Measurements from ENCODE around the gene BMP8B.

BMP8B gene

DNA sequence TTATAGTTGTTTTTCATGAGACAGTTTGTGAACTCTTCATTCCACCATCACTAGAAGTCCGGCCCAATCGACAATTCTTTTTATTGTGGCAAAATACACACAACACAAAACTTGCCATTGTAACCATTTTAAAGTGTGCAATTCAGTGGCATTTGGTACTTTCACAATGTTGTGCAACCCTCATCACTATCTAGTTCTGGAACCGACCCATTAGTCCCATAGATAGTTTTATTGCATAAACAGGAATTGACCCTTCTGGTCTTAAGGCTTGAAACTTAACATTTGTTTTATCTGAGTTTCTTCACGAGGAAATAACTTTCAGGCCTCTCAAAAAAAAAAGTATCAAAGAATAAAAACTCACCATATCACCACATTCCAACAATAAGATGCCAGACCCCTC, 58.8 kb downstream of the BMP8B start:
- DNase-seq (ENCODE audit: insufficient read length, low spot score) (no peak), FAIRE-seq (no peak)

DNA sequence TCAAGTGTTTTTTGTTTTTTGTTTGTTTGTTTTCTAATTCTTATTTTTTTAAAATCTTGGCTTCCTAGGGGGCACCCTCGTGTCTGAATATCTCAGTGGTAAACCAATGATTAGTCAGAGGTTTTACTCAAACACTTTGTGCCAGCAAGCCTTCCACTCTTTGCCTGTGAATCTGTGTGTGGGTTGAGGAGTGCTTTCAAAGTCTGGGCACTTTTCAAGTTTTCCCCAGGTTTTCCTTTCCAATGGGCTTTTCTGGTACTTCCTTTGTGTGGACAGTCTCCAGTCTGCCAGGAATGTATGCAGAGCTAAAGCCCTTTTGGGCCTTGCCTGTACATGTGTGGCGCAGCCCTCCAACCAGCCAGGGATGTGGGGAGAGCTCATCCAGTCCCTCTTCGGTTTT, 59.6 kb downstream of the BMP8B start:
- DNase-seq (ENCODE audit: insufficient read length, low spot score) (no peak), FAIRE-seq (no peak)

DNA sequence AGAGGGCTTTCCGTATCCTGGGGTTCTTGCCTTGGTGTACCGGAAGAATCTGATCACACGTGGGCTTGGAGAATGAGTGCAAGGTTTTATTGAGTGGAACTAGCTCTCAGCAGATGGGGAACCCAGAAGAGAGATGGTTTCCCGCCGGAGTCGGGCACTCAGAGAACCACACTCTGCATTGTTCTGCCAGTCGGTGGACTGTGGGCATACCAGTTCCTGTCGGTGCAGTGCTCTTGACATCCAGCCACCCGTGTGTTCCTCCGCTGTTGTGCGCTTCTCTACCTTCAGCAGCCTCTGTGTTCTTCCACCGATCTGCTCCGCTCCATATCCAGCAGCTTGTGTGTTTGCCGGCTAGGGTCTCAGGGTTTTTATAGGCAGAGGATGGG, 60.7 kb downstream of the BMP8B start:
- FAIRE-seq (no peak), DNase-seq (ENCODE audit: insufficient read length, low spot score) (no peak)

DNA sequence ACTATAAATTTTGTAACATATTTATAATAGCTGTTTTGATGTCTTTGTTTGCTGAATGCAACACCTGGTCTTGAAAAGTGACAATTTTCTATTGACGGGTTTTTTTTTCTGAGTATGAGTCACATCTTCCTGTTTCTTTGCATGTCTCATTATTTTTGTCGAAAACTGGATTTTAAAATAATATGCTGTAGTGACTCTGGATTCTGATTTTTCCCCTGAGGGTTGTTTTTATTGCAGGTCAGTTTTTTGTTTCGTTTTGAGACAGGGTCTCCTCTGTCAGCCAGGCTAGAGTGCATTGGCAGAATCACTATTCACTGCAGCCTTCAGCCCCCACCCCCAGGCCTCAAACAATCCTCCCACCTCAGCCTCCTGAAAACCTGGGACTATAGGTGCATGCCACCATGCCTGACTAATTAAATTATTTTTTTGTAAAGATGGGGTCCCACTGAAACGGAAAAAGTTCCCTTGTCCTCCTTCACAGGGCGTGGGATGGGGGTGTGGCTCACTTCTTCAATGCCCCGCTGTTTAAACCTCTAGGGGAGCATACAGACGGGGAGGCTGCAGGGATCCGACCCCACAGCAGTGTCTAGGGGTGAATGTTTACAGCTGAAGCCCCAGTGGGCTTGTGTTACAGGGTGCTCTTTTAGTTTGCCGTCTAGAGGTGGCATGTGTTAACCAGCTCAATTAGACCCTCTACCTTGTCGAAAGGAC, 61.3 kb downstream of the BMP8B start:
- DNase-seq (ENCODE audit: insufficient read length, low spot score) (no peak), FAIRE-seq (peak; percentile 79)

DNA sequence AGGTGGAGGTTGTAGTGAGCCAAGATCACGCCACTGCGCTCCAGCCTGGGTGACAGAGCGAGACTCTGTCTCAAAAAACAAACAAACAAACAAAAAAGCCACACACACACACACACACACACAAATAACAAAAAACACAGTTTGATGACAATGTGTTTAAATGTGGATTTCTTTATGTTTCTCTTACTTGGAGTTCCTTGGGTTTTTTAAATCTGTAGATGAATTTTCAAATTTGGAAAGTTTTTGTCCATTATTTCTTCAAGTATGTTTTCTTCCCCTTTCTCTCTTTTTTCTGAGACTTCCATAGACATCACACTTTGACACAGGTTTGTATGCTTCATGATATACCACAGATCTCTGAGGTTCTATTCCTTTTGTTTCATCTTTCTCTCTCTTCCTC, 62.1 kb downstream of the BMP8B start:
- no peak for FAIRE-seq
- no peak for DNase-seq (ENCODE audit: insufficient read length, low spot score)

DNA sequence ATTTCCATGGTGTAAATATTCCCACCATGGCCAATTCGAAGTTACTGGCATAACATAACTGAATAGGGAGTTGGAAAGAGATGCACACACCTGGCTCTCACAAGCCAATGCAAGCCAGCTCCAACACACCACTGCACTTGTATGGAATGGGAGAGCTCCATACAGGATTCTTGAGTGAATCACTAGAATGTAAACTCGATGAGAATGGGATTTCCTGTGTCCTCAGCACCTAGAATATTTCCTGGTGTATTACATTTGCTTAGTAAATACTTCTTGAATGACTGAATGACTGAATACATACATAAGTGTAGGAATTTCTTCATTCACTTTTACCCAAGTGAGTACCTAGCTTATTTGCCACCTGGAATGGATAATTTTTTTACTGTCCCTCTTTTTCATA, 66.2 kb downstream of the BMP8B start:
- no peak for DNase-seq (ENCODE audit: insufficient read length, low spot score)
- no peak for FAIRE-seq

DNA sequence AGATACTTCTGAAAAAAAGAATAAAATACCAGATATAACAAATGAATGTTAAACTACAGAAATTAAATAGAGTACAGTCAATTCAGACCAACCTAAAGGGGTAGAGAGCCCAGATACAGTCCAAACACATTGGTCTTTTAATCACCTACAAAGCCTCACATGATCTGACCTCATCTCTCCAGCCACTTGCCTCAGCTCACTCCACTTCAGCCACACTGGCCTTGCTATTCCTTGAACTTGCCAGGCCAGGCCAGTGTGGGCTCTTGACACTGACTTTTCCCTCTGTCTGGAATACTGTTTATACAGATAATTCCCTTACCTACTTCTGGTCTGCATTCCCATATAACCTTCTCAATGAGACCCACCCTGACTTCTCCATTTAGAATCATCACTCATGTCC, 67.0 kb downstream of the BMP8B start:
- FAIRE-seq (no peak), DNase-seq (ENCODE audit: insufficient read length, low spot score) (no peak)

DNA sequence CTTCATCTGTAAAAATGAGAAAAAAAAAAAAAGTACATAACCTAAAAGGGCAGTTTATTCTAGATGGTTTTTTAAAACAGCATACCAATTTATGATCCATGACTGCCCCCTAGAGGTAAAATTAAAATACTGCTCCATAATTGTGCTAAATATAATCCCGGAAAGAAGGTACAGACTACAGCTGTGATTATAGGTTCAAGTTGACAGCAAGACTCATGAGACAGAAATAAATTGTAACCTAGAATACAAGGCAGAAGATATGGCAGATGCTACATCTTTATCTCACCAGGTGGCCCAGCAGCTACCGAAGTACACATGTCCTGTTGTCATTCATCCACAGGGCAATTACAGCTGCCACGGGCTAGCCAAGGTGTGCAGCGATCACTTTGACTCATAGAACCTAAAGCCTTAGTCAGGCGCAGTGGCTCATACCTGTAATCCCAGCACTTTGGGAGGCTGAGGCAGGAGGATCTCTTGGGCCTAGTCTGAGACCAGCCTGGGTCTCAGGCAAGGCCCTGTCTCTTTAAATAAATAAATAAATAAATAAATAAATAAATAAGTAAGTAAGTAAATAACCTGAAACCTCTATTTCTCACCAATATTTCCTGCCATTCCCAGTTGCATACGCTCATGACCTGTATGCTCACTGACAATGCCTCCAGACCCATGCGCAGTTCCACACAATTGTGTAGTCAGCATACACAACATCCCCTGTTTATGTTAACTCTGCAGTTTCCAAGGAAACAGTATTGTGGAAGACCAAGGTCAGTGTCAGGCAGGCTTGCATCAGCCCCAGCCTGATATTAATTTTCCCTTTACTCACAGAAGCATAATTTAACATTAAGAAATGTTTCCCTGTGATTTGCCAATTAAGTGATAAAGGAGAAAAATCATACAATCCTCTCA, 68.3 kb downstream of the BMP8B start:
- FAIRE-seq (peak; percentile 92), DNase-seq (ENCODE audit: insufficient read length, low spot score) (no peak)

DNA sequence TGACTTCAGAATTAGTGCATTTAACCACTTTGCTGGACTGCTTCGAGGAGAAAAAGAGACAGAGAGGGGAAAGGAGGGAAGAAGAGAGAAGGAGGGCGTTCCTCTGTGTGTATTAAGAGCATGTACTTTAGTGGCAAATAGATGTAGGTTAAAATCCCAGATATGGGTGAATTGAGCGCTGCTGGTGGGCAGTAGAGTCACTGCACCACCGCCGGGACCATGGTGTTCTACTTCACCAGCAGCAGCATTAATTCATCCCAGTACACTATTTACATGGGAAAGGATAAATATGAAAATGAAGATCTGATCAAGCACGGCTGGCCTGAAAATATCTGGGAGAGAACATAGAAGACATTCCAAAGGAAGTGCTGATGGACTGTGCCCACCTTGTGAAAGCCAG, 70.9 kb downstream of the BMP8B start:
- FAIRE-seq = no peak
- no peak for DNase-seq (ENCODE audit: insufficient read length, low spot score)

DNA sequence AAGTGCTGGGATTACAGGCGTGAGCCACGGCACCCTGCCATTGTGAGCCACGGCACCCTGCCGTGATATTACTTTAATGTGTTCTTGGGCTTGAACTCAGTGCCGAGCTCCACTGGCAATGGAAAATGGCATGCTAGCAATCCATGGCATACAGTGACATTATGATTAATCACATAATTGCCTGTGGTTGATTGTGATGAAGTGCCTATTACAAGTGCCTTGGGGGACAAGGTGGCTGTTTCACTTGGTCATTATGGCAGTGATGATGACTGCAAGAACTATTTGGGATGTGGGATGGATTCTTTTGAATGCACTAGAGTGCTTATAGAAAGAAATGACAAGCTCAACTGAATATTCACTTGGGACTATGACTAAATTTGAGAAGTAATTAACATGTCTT, 75.1 kb downstream of the BMP8B start:
- DNase-seq (ENCODE audit: insufficient read length, low spot score) = no peak
- no peak for FAIRE-seq

DNA sequence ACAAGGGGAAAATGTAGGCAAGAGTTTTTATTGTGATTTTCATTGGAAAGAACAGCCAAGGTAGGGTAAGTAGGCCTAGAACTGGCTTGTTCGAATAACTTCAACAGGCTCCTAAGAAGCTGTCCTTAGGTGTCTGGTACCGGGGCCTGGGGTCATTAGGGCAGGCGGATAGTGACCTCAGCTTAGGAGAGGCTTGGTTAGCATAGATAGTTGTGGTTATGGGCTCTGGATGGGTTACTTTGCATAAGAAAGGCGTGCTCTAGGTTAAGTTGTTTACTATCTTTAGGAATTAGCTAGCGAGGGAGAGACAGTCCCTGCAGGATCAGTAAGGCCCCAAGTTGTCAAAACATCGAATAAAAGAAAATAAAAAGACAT, 76.7 kb downstream of the BMP8B start:
- DNase-seq (ENCODE audit: insufficient read length, low spot score) (no peak), FAIRE-seq (no peak)

DNA sequence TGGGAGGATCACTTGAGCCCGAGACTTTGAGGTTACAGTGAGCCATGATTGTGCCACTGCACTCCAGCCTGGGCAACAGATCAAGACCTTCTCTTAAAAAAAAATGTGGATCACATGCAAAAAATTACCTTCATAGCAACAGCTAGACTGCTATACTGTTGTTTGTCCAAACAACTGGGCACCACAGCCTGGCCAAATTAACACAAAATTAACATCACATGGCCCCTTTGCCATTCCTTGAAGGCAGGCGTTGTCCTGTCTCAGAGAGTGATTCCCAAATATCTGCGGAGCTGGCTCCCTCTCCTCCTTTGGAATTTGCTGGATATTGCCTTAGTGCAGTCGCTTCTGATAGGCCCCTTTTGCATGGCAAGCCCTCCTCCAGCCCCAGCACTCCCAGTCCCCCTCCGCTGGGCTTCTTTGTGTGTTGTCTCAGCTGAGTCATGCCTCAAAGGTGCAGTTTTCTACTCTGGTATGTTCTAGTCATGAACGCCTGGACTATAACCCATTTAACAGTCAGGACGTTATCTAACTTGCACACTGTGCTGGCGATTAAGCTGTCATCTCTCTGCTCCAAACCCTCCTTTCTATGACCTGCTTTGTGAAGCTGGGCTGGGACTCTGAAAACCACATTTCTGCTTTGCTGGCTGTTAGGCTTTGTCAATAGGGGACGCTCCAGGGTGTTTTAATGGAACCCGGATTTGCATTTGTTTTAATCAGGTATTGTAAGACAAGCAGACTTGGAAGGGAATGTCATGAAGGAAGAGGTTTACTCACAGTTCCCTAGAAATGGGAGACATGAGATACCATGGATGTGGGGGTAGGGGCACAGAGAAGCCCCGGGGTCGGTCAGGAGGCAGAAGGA, 77.3 kb downstream of the BMP8B start:
- DNase-seq (ENCODE audit: insufficient read length, low spot score) = no peak
- FAIRE-seq = no peak

DNA sequence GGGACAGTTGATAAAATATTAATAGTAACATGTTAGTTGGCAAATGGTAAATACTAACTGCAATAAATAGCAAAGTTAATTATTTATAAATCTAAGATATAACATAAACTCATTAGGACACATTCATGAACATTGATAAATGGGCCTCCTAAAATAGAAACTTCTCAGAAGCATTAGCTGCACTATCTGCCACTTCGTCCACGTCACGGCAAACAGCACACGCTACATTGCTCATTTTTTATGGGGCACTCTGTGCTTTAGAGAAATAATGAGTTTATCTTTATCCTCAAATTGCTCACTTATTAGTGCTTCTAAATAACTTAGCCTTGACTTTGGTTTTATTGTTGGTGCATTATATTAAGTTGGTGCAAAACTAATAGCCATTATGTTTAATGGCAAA, 81.2 kb downstream of the BMP8B start:
- no peak for DNase-seq (ENCODE audit: insufficient read length, low spot score)
- no peak for FAIRE-seq
